ENCODE data around the gene RPS19.
A peak's percentile ranks its signal among the peaks of the same experiment; 100 is the strongest.

RPS19 gene

GRCh38 chr19:41859618-41860418 lies at the start of gene RPS19:
TSS of gene RPS19 (plus strand) at chr19:41860255. CDS start at chr19:41860775, 520 bp downstream.
- DNase-seq = peak; percentile 99

DNA sequence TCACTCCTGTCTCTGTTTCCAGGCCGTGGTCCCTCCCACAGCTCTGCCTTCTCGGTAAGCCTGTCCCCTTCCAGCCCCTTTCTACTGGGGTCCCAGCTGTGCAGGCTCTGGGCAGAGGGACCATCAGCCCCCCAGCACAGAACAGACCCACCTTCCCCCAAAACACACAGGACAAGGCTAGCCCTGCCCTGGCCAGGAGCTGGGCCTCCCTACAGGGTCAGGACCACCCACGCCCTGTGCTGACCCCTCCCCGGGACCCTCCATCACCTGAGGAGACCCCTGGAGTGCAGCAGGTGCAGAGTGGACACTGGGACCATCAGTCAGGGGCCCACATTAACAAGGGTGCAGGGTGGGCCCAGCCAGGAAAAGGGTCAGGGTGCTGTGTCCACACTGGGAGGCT lies 49.8 kb upstream of the RPS19 start:
- DNase-seq = no peak

- no peak for DNase-seq
Observed at GRCh38 chr19:41811036-41811435, 49.0 kb upstream of the RPS19 start.

DNA sequence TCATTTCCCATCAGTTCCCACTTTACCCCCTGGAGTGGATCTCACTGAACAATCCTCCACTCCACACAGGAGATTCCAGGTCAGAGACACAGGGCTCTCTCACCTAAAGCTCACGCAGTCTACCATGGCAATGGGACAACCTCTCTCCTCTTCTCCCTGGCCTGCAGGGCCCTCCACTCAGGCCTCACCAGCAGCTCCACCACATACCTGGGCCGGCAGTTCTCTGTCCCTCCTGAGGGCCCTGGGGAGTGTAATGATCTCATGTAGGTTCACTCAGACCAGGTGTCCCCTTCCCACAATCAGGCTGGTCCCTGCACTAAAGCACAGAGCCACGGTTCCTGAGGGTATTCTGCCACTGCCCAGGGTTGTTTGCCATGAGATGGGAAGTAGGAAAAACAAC lies 48.1 kb upstream of the RPS19 start:
- DNase-seq = no peak

GRCh38 chr19:41813911-41814310 lies 46.1 kb upstream of the RPS19 start:
- no peak for DNase-seq

GRCh38 chr19:41815301-41815700 lies 44.8 kb upstream of the RPS19 start:
- no peak for DNase-seq

GRCh38 chr19:41816761-41817160 lies 43.3 kb upstream of the RPS19 start:
- no peak for DNase-seq

DNA sequence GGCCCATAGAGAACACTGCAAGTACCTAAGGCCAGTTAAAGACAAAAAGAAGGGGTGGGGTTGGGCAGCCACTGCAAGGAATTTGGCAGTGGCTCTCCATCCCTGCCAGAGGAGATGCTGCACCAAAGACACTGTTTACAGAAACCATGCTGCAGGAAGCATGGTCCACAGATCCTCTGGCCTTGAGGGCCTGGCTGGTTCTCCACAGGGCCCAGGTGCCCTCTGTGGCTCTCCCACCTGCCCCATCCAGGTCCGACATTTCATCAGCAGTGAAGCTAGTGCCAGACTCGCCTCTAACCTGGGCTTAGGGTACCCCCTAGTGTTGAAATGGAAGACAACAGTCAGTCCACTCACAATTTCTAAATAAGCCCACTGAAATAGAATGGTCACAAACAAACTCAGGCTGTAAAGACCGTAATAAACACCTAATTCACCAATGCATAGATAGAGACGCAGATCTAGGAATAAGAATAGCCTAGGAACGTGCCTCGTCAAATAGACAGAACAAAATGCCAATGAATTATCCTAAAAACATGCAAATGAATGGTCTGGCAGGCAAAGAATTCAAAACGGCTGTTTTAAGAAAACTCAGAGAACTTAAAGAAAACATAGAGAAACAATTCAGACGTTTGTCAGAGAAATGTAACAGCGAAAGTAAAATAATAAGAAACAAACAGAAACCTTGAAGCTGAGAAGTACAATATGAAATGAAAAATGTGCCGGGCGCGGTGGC lies 38.9 kb upstream of the RPS19 start:
- peak; percentile 67 for DNase-seq

GRCh38 chr19:41837981-41838708 lies 21.9 kb upstream of the RPS19 start:
- DNase-seq = no peak

GRCh38 chr19:41839211-41839610 lies 20.8 kb upstream of the RPS19 start:
- DNase-seq = no peak

DNA sequence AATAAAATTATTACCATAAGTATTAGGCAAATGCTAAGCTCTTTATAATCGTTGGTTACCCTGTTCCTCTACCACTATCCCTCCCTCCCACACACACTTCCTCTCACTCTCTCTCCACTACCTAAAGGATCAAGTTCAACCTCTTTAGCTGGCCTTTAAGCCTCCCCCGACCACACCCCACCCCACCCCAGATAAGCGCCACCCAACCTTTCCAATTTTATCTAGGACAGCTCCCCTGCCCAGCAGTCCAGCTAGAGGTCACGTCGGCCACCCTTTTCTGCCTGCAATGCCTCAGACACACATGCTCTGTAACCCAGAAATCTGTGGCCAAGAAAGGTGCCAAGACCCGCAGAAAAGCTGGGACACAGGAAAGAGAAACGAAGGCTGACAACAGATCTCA lies 16.7 kb upstream of the RPS19 start:
- no peak for DNase-seq

DNA sequence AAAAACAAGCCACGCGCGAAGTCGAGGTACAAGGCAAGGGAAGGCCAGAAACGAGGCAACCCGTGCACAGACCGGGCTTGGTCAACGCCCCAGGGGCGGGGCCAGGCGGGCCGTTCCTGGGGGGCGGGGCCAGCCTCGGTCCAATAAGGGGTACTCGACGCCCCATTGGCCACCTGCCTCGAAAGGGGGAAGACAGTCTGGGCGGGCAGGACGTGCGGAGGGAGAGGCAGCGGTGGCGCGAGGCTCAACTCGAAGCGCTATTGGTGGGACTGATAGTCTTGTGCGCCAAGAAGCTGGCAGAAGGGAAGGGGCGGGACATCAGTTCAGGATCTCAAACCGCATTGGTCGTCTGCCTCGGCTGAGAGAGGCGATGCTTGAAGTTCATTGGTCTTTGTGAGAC lies 15.5 kb upstream of the RPS19 start, which contains the start of gene LYPD4:
Gene LYPD4 (minus strand): TSS at position 83 of the 400 bp plus-strand sequence. CDS start 5,398 bp downstream, outside the sequence.
- no peak for DNase-seq

DNA sequence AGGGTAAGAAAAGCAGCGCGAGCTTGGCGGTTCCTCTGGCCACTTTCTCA lies 15.2 kb upstream of the RPS19 start, which contains the start of gene DMRTC2:
Gene DMRTC2 (plus strand): TSS at position 42 of the 50 bp plus-strand sequence. CDS start 2,387 bp downstream, outside the sequence.
- DNase-seq = no peak

- DNase-seq = no peak
Observed at GRCh38 chr19:41845051-41845590, 14.9 kb upstream of the RPS19 start.

- no peak for DNase-seq
Observed at GRCh38 chr19:41847351-41848105, 12.5 kb upstream of the RPS19 start.

- DNase-seq = no peak
Observed at GRCh38 chr19:41848666-41849065, 11.4 kb upstream of the RPS19 start.

GRCh38 chr19:41849067-41849466 lies 11.0 kb upstream of the RPS19 start:
- DNase-seq = no peak

GRCh38 chr19:41850381-41850780 lies 9.7 kb upstream of the RPS19 start:
- no peak for DNase-seq

DNA sequence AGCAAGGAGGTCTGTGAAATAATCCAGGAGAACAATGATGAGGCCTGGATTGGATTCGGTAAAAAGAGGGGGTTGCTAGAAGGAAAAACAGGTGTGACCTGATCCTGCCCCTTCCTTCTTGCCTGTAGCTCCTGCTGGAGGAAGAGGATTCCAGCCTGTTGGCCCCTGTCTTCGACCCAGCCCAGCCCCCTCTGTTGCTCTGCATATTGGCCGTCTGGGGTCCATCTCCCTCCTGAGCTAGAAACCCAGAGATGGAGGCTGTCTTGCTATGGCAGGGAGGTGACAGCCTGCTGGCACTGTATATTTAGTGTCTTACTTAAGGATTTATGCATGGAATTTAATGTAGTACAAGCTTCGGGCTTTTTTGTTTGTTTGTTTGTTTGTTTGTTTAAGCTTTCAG lies 8.6 kb upstream of the RPS19 start:
- no peak for DNase-seq

DNA sequence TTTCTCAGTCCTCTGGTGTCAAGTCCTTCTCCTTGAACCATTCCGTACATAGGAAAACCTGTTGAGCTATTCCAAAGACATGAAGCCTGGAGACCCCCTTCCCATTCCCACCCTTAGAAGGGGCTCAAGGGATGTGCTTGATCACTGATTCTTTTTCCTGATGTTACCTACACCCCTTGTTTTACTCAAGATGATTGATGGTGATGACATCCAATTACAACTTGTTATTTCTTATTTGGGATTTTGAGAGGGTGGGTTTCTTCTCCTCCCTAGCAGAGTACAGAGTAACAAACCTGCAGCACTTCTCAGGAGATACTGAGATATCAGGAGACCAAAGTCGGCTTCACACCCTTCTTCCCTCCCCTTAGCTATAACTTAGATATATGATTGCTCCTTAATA lies 6.7 kb upstream of the RPS19 start:
- DNase-seq = no peak

DNA sequence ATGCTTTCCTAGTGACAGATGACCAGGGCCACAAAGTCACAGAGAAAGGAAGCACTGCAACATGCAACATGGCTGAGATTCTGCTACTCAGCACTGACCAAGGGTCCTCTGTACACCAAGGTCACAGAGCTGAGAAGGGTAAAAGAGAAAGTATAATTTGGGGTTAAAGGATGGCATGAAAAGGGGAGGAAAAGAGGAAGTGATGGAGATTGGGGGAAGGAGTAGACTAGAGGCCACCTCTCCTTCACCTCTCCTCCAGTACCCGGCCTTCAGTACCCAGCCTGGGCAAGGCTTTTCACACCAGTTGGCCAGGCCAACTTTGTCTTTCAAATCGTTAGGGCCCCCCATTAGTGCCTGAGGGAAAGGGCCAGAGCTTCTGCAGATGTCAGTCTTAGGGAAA lies 6.3 kb upstream of the RPS19 start:
- no peak for DNase-seq

- no peak for DNase-seq
Observed at GRCh38 chr19:41859213-41859617, 840 bp upstream of the RPS19 start.

Measured in islet precursor cell (in vitro differentiated cells).